GM19467 (cell line): ENCODE results near the gene LOC128125822.

ENCODE experiments used
- ATAC-seq: cut with Tn5 transposase; IDR thresholded peaks from one replicate; pipeline ENCODE4 v1.9.1; 2021; ENCODE audit warnings: mild to moderate bottlenecking, moderate library complexity; ENCODE audit not compliant: unreplicated experiment

LOC128125822 gene

GRCh38 chr6:63554782-63555181 is 17.5 kb upstream of the LOC128125822 start:
- ATAC-seq: no peak

- no peak for ATAC-seq
Observed at GRCh38 chr6:63556369-63556768, 15.9 kb upstream of the LOC128125822 start.

- no peak for ATAC-seq
Observed at GRCh38 chr6:63558278-63558677, 14.0 kb upstream of the LOC128125822 start.

GRCh38 chr6:63560801-63561287 is 11.4 kb upstream of the LOC128125822 start:
- ATAC-seq: no peak

- ATAC-seq: no peak
Observed at GRCh38 chr6:63561288-63561687, 11.0 kb upstream of the LOC128125822 start.

- no peak for ATAC-seq
Observed at GRCh38 chr6:63563235-63563634, 9.0 kb upstream of the LOC128125822 start.

GRCh38 chr6:63565058-63565726 is 7.1 kb upstream of the LOC128125822 start:
- no peak for ATAC-seq

- ATAC-seq: no peak
Observed at GRCh38 chr6:63565727-63566596, 6.3 kb upstream of the LOC128125822 start.

GRCh38 chr6:63567966-63568365 is 4.3 kb upstream of the LOC128125822 start:
- ATAC-seq: no peak

GRCh38 chr6:63571361-63572043 is 778 bp upstream of the LOC128125822 start:
- ATAC-seq: no peak

- ATAC-seq: no peak
Observed at GRCh38 chr6:63572747-63573075, 431 bp downstream of the LOC128125822 start.

GRCh38 chr6:63573076-63573898 is 1.0 kb downstream of the LOC128125822 start:
- peak; percentile 42 for ATAC-seq

GRCh38 chr6:63573899-63574553 is 1.7 kb downstream of the LOC128125822 start:
- no peak for ATAC-seq

GRCh38 chr6:63574554-63574900 is 2.2 kb downstream of the LOC128125822 start:
- ATAC-seq: no peak

GRCh38 chr6:63576147-63576772 is 4.0 kb downstream of the LOC128125822 start:
- ATAC-seq: no peak

- ATAC-seq: no peak
Observed at GRCh38 chr6:63576985-63577712, 4.9 kb downstream of the LOC128125822 start.

GRCh38 chr6:63578757-63579156 is 6.5 kb downstream of the LOC128125822 start:
- no peak for ATAC-seq

GRCh38 chr6:63579937-63580703 is 7.8 kb downstream of the LOC128125822 start:
- ATAC-seq: no peak

- no peak for ATAC-seq
Observed at GRCh38 chr6:63580704-63580961, 8.4 kb downstream of the LOC128125822 start.
